Esophagus squamous epithelium (tissue), 4 donors: ENCODE data around the gene DOC2B.

Experiments
- POLR2A ChIP-seq, 4 donors: fragments of 450-650 bp; IDR thresholded peaks; one replicate each; pipeline ENCODE4 v1.6.1; 2017; ENCODE audit warnings: antibody characterized with exemption in 4 of 4, mild to moderate bottlenecking in 4 of 4, moderate library complexity in 3 of 4
- TF ChIP-seq, protein P1 (sequence below), 6 experiments: fragments of 450-650 bp in 4 of 6; fragments of 200-600 bp in 2 of 6; sonication (generic) in 2 of 6; IDR thresholded peaks; one replicate each; pipeline ENCODE4 v1.5.1; 2016 to 2019; ENCODE audit warnings: antibody characterized with exemption in 6 of 6, mild to moderate bottlenecking in 4 of 6, moderate library complexity in 4 of 6

DNA sequence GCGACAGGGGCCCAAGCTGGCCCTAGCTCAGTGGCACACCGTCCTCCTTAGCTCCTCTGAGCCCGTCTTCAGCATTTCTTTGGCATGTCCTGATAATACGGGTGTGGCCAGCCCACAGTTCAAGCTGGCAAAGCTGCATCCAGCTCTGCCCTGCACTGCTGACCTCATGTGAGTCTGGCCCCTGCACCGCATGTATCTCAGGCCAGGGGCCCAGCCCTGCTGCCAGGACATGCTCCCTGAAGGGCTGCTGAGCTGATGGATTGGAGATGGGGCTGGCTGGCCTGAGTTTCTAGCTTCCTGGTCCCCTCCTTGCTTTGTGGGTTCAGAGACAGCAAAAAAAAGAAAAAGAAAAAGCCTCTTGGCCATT is 2.4 kb downstream of the DOC2B start:
- TF ChIP-seq, protein P1, sequence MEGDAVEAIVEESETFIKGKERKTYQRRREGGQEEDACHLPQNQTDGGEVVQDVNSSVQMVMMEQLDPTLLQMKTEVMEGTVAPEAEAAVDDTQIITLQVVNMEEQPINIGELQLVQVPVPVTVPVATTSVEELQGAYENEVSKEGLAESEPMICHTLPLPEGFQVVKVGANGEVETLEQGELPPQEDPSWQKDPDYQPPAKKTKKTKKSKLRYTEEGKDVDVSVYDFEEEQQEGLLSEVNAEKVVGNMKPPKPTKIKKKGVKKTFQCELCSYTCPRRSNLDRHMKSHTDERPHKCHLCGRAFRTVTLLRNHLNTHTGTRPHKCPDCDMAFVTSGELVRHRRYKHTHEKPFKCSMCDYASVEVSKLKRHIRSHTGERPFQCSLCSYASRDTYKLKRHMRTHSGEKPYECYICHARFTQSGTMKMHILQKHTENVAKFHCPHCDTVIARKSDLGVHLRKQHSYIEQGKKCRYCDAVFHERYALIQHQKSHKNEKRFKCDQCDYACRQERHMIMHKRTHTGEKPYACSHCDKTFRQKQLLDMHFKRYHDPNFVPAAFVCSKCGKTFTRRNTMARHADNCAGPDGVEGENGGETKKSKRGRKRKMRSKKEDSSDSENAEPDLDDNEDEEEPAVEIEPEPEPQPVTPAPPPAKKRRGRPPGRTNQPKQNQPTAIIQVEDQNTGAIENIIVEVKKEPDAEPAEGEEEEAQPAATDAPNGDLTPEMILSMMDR (IDR thresholded peaks at IDR 0.05): no peak
- TF ChIP-seq POLR2A (IDR thresholded peaks at IDR 0.05): no peak
